Neural crest cell (in vitro differentiated cells): ENCODE results near the gene SERINC3. TPM values are rescaled to one million over a fixed set of nuclear protein-coding genes. Genes with fewer than 3 reads are reported as not detected.

ENCODE experiments used
- DNase-seq: peaks from one replicate; pipeline ENCODE4 v3.0.0; 2021; ENCODE audit warnings: low read depth, mixed read lengths, low spot score
- H3K27ac Mint-ChIP-seq: one replicate; pipeline ENCODE4 v1.8.0; 2021; ENCODE audit warnings: mild to moderate bottlenecking, mixed read lengths; ENCODE audit not compliant: unreplicated experiment
- H3K27me3 Mint-ChIP-seq: 2 replicates; pipeline ENCODE4 v1.8.0; 2021; ENCODE audit warnings: low read depth, mild to moderate bottlenecking, mixed read lengths
- H3K36me3 Mint-ChIP-seq: 2 replicates; pipeline ENCODE4 v1.8.0; 2021; ENCODE audit warnings: low read depth, mild to moderate bottlenecking, mixed read lengths
- H3K4me1 Mint-ChIP-seq: 2 replicates; pipeline ENCODE4 v1.8.0; 2021; ENCODE audit warnings: mixed read lengths
- H3K4me3 Mint-ChIP-seq: one replicate; pipeline ENCODE4 v1.8.0; 2021; ENCODE audit warnings: mild to moderate bottlenecking, mixed read lengths
- H3K9me3 Mint-ChIP-seq: 2 replicates; pipeline ENCODE4 v1.8.0; 2021; ENCODE audit warnings: mixed read lengths
- total RNA-seq: library from RNA; stranded (reverse); gene quantifications from 2 replicates; pipeline ENCODE4 v1.2.1, GENCODE V29; 2021
- TF ChIP-seq, protein P1 (sequence below): fragments of 200-600 bp; sonication (generic); conservative IDR thresholded peaks from 2 replicates; pipeline ENCODE4 v1.5.0; 2021; ENCODE audit warnings: antibody characterized with exemption, mild to moderate bottlenecking

Gene SERINC3
- total RNA-seq, 1 donor from 2014 or later: 32.4 TPM

DNA sequence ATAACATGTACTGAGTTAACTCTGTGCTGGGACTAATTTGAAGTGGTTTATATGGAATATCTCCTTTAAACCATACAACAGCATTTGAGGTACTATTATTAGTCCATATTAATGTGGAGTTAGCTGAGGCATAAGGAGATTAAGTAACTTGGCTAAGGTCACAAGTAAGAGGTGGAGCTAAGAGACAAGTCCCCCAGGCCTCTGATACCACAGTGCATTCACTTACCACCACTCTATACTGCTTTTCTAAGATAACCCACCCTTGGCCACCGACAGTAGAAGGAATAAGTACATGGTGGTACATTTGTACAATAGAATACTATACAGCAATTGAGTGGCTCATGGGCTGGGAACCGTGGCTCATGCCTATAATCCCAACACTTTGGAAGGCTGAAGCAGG lies 62.6 kb downstream of the SERINC3 start:
- Mint-ChIP-seq H3K9me3 (no peaks in the 10 kb centered on the region), H3K4me1 (peaks cover 13% of the 10 kb centered on the region), H3K27me3 (no peaks in the 10 kb centered on the region), H3K27ac (no peak overlapping the region), H3K36me3 (no peaks in the 10 kb centered on the region), H3K4me3 (no peak overlapping the region)
- TF ChIP-seq, protein P1, sequence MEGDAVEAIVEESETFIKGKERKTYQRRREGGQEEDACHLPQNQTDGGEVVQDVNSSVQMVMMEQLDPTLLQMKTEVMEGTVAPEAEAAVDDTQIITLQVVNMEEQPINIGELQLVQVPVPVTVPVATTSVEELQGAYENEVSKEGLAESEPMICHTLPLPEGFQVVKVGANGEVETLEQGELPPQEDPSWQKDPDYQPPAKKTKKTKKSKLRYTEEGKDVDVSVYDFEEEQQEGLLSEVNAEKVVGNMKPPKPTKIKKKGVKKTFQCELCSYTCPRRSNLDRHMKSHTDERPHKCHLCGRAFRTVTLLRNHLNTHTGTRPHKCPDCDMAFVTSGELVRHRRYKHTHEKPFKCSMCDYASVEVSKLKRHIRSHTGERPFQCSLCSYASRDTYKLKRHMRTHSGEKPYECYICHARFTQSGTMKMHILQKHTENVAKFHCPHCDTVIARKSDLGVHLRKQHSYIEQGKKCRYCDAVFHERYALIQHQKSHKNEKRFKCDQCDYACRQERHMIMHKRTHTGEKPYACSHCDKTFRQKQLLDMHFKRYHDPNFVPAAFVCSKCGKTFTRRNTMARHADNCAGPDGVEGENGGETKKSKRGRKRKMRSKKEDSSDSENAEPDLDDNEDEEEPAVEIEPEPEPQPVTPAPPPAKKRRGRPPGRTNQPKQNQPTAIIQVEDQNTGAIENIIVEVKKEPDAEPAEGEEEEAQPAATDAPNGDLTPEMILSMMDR: no peak
- DNase-seq: no peak

DNA sequence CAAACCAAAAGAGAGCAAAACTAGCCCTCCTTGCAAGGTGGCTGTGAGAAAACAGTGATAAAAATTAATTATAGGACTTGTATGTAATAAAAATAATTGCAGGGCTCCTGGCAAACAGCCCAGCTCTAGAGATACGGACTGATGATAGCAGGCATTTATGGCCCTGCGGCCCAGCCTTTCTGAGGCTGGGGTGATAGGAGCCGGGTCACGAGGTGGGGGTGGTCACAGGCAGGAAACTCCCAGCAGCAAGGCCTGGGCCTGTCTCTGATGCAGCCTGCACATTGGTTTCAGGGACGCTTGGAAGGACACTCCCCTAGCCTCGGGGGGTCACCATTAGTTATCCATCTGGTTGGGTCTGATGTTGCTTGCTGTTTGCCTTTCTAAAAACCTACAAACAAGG lies 64.9 kb downstream of the SERINC3 start:
- H3K4me3 Mint-ChIP-seq: no peak overlapping the region
- TF ChIP-seq, protein P1: no peak
- H3K27ac Mint-ChIP-seq: no peak overlapping the region
- DNase-seq: no peak
- H3K9me3 Mint-ChIP-seq: no peaks in the 10 kb centered on the region
- H3K36me3 Mint-ChIP-seq: no peaks in the 10 kb centered on the region
- H3K27me3 Mint-ChIP-seq: no peaks in the 10 kb centered on the region
- H3K4me1 Mint-ChIP-seq: peaks cover 4% of the 10 kb centered on the region

DNA sequence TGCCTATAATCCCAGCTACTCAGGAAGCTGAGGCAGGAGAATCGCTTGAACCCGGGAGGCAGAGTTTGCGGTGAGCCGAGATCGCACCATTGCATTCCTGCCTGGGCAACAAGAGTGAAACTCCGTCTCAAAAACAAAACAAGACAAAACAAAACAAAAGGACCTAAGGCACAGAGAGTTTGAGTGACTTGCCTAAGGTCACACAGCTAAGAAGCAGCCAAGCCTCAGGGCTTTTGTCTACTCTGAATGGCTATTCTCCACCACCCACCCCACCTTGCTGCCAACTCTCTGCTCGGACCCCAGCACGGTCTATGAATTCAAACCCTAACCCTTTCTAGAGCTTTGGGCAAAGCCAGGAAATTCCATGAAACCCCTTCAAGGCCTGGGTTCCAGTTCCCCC lies 65.3 kb downstream of the SERINC3 start:
- Mint-ChIP-seq H3K36me3 (no peaks in the 10 kb centered on the region), H3K9me3 (no peaks in the 10 kb centered on the region), H3K4me1 (peaks cover 4% of the 10 kb centered on the region), H3K27me3 (no peaks in the 10 kb centered on the region), H3K4me3 (no peak overlapping the region), H3K27ac (no peak overlapping the region)
- TF ChIP-seq, protein P1: no peak
- no peak for DNase-seq

DNA sequence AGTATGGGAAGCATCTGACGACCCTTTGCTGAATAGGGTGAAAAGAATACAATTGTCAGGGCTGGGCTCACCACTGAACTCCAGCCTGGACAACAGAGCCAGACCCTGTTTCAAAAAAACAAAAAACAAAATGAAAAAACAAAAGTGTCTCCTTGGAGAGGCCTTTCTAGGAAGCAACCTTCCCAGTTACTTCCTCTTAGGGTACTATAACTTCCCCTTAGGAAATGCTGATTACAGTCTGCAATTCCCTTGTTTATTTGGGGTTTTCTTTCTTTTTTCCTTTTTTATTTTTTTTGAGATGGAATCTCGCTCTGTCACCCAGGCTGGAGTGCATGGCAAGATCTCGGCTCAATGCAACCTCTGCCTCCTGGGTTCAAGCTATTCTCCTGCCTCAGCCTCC lies 66.7 kb downstream of the SERINC3 start:
- H3K27me3 Mint-ChIP-seq: no peaks in the 10 kb centered on the region
- H3K9me3 Mint-ChIP-seq: no peaks in the 10 kb centered on the region
- no peaks in the 10 kb centered on the region for H3K4me1 Mint-ChIP-seq
- TF ChIP-seq, protein P1: no peak
- no peak for DNase-seq
- H3K36me3 Mint-ChIP-seq: no peaks in the 10 kb centered on the region
- no peak overlapping the region for H3K4me3 Mint-ChIP-seq
- no peak overlapping the region for H3K27ac Mint-ChIP-seq

DNA sequence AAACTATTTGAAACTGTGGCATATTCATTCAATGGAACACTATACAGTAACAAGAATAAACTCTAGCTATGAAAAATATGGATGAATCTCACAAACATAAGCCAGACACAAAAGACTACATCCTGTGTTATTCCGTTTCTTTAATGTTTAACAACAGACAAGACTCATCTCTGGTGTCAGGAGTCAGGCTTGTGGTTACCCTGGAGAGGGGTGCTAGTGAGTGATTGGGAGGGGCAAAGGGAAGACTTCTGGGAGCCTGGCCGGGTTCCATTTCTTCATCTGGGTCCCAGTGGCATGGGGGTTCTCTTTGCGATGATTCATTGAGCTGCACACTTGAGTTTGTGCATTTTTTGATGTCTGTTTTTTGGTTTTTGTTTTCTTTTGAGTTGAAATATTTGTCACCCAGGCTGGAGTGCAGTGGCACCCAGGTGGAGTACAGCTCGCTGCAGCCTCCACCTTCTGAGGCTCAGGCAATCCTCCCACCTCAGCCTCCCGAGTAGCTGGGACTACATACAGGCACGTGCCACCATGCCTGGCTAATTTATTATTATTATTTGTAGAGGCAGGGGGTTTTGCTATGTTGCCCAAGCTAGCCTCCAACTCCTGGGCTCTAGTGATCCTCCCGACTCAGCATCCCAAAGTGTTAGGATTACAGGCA lies 67.4 kb downstream of the SERINC3 start:
- Mint-ChIP-seq H3K9me3 (no peaks in the 10 kb centered on the region), H3K4me1 (no peaks in the 10 kb centered on the region), H3K27me3 (no peaks in the 10 kb centered on the region), H3K4me3 (no peak overlapping the region), H3K36me3 (no peaks in the 10 kb centered on the region), H3K27ac (no peak overlapping the region)
- no peak for DNase-seq
- TF ChIP-seq, protein P1: no peak
